ENCODE results near the gene ITGB5. TPM values are rescaled to one million over a fixed set of nuclear protein-coding genes. Genes with fewer than 3 reads are reported as not detected.

Gene ITGB5
- total and polyA plus RNA-seq, 2 donors (not counting 3 experiments of a cell fraction or from before 2014, with no cell fraction given) = 144 to 170 TPM

DNA sequence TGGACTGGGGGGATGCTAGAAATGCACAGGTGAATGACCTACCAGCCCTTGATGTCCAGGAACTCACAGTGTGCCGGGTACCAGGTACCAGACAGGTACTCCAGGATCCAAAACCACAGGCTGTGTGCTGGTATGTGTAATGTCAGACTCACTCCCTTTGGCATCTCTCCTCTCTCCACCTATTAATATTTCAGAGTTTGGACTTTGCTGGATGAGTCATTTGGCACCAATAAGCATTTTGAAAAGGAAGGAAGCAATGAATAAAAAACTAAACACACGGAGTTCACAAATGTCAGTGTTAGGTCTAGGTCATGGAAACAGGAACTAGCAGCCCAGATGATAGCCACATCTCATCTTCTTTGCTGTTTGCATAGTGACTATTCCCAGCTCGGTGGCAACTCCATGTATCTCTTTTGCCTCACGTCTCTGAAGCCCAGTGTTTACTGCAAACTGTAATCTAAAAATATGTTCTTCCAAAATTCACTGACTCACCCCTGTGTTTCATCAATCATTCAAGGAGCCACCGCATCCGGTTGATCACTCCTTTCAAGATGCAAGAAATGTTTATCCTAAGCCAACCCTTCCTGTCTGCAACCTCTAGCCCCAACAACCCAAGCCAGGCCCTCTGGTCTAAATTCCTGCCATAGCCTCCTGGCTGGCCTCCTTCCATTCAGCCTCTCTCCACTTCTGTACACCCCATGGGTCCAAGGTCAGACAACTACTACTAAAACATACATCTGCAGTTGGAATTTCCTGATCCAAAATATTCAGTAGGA lies 8.4 kb downstream of the ITGB5 start:
- peaks cover 29% of the 10 kb centered on the region for H3K79me2 ChIP-seq (ENCODE audit: control insufficient read depth, insufficient read depth, low read length)
- peaks cover 34% of the 10 kb centered on the region for H3K4me1 ChIP-seq (ENCODE audit: control insufficient read depth, extremely low read depth, insufficient read depth, low read length)
- CTCF ChIA-PET = interaction anchor here (1.0 to 3.2 kb wide), 7 partner anchors 22 to 120 kb away, joined by 3 to 15 read pairs (median 7); no protein-coding TSS in a partner anchor
- TF ChIP-seq GATA2 (IDR thresholded peaks at IDR 0.05; ENCODE audit: insufficient read depth, insufficient read length, low read depth, low read length) (peak; percentile 95), FOS (IDR thresholded peaks at IDR 0.05; ENCODE audit: borderline replicate concordance, insufficient read depth, low read length) (peak; percentile 99), EZH2 (IDR thresholded peaks at IDR 0.05; ENCODE audit: borderline replicate concordance, low read depth, low read length, severe bottlenecking) (no peak), MAX (IDR thresholded peaks at IDR 0.05; ENCODE audit: insufficient read depth, insufficient read length) (no peak), JUN (IDR thresholded peaks at IDR 0.05; ENCODE audit: borderline replicate concordance, insufficient read depth, insufficient read length, low read depth) (peak; percentile 96), POLR2AphosphoS5 (IDR thresholded peaks at IDR 0.05; ENCODE audit: insufficient read depth, low read depth, low read length) (peak; percentile 89), POLR2A (IDR thresholded peaks at IDR 0.05; ENCODE audit: low read depth, low read length) (peak; percentile 57)
- TF ChIP-seq, protein P1, sequence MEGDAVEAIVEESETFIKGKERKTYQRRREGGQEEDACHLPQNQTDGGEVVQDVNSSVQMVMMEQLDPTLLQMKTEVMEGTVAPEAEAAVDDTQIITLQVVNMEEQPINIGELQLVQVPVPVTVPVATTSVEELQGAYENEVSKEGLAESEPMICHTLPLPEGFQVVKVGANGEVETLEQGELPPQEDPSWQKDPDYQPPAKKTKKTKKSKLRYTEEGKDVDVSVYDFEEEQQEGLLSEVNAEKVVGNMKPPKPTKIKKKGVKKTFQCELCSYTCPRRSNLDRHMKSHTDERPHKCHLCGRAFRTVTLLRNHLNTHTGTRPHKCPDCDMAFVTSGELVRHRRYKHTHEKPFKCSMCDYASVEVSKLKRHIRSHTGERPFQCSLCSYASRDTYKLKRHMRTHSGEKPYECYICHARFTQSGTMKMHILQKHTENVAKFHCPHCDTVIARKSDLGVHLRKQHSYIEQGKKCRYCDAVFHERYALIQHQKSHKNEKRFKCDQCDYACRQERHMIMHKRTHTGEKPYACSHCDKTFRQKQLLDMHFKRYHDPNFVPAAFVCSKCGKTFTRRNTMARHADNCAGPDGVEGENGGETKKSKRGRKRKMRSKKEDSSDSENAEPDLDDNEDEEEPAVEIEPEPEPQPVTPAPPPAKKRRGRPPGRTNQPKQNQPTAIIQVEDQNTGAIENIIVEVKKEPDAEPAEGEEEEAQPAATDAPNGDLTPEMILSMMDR (IDR thresholded peaks at IDR 0.05; ENCODE audit: extremely low read depth in 1 of 2, insufficient read depth in 1 of 2, low read depth in 1 of 2, low read length in 2 of 2) = no peak
- FAIRE-seq (peak; percentile 97), DNase-seq (ENCODE audit: low read depth, low spot score) (peak; percentile 94)
- no peak overlapping the region for H3K4me3 ChIP-seq (replicated peaks in 1 of 3; ENCODE audit: insufficient read depth in 1 of 3, low read depth in 1 of 3, low read length in 3 of 3)
- H3K36me3 ChIP-seq (ENCODE audit: control insufficient read depth in 2 of 2, extremely low read depth in 1 of 2, insufficient read depth in 2 of 2, low read length in 2 of 2) = no peaks in the 10 kb centered on the region
- H3K27me3 ChIP-seq (ENCODE audit: control insufficient read depth in 2 of 2, insufficient read depth in 2 of 2, low read length in 2 of 2) = no peaks in the 10 kb centered on the region
- H3K4me2 ChIP-seq (ENCODE audit: insufficient read depth, low read length) = peak overlapping the region; percentile 90
- dilution Hi-C loops (cut with MboI; ENCODE audit: extremely low pct_ligation_motif_present, low sequenced_read_pairs) (loop anchor here (25.0 kb wide), 1 partner anchor 116 kb away; no protein-coding TSS in a partner anchor), intact Hi-C loops (cut with micrococcal nuclease) (loop anchor here (1.0 kb wide), 4 partner anchors 9 to 106 kb away; partner anchors contain the start of gene ITGB5)
- POLR2A ChIA-PET = no interaction called here
- no peaks in the 10 kb centered on the region for H4K20me1 ChIP-seq (replicated peaks; ENCODE audit: control insufficient read depth, extremely low read depth, insufficient read depth, low read length)
- peak overlapping the region; percentile 91 for H3K27ac ChIP-seq (ENCODE audit: insufficient read depth, low read depth, low read length)
- no peaks in the 10 kb centered on the region for H3K9me1 ChIP-seq (replicated peaks; ENCODE audit: control insufficient read depth, extremely low read depth, insufficient read depth, low read length)
- no TSS peak for BruUV-seq (replicated peaks)
- no peak overlapping the region for H2AFZ ChIP-seq (ENCODE audit: low read depth, low read length)
- H3K9me3 ChIP-seq (replicated peaks; ENCODE audit: control insufficient read depth, insufficient read depth, low read length) = no peaks in the 10 kb centered on the region
- peak overlapping the region; percentile 35 for H3K9ac ChIP-seq (replicated peaks; ENCODE audit: extremely low read depth, insufficient read depth, low read length)

All from endothelial cell of umbilical vein (primary cell).